ENCODE results near the gene NXPE1.

Gene NXPE1

GRCh38 chr11:114563077-114563476 lies 3.4 kb upstream of the NXPE1 start:
- DNase-seq (ENCODE audit: extremely low spot score), result no peak
- ChIA-PET POLR2A (no interaction called here), CTCF (no interaction called here)
- no peak for TF ChIP-seq CTCF (IDR thresholded peaks at IDR 0.05; ENCODE audit: control extremely low read depth, extremely low read depth, low read depth, missing control alignments)

- ChIA-PET CTCF (no interaction called here), POLR2A (no interaction called here)
- no peak for DNase-seq (ENCODE audit: extremely low spot score)
- TF ChIP-seq CTCF (IDR thresholded peaks at IDR 0.05; ENCODE audit: control extremely low read depth, extremely low read depth, low read depth, missing control alignments), result no peak
Observed at GRCh38 chr11:114562166-114562916, 2.7 kb upstream of the NXPE1 start.

- ChIA-PET CTCF (interaction anchor here (1.5 to 1.6 kb wide), 2 partner anchors 9 to 76 kb away, joined by 3 to 4 read pairs; no protein-coding TSS in a partner anchor), POLR2A (no interaction called here)
- no peak for TF ChIP-seq CTCF (IDR thresholded peaks at IDR 0.05; ENCODE audit: control extremely low read depth, extremely low read depth, low read depth, missing control alignments)
- no peak for DNase-seq (ENCODE audit: extremely low spot score)
Observed at GRCh38 chr11:114556135-114556534, 3.5 kb downstream of the NXPE1 start.

- CTCF ChIA-PET, result no interaction called here
- no peak for DNase-seq (ENCODE audit: extremely low spot score)
- TF ChIP-seq CTCF (IDR thresholded peaks at IDR 0.05; ENCODE audit: control extremely low read depth, extremely low read depth, low read depth, missing control alignments), result no peak
- POLR2A ChIA-PET, result no interaction called here
Observed at GRCh38 chr11:114553642-114554041, 6.0 kb downstream of the NXPE1 start.

- ChIA-PET CTCF (interaction anchor here (1.1 kb wide), 1 partner anchor 10 kb away, joined by 3 read pairs; no protein-coding TSS in a partner anchor), POLR2A (no interaction called here)
- no peak for TF ChIP-seq CTCF (IDR thresholded peaks at IDR 0.05; ENCODE audit: control extremely low read depth, extremely low read depth, low read depth, missing control alignments)
- DNase-seq (ENCODE audit: extremely low spot score), result no peak
Observed at GRCh38 chr11:114551060-114551459, 8.6 kb downstream of the NXPE1 start.

GRCh38 chr11:114525682-114526081 lies 34.0 kb downstream of the NXPE1 start:
- no peak for TF ChIP-seq CTCF (IDR thresholded peaks at IDR 0.05; ENCODE audit: control extremely low read depth, extremely low read depth, low read depth, missing control alignments)
- POLR2A ChIA-PET, result no interaction called here
- no peak for DNase-seq (ENCODE audit: extremely low spot score)
- CTCF ChIA-PET, result no interaction called here
